ENCODE data around the gene RXYLT1.

RXYLT1 gene

DNA sequence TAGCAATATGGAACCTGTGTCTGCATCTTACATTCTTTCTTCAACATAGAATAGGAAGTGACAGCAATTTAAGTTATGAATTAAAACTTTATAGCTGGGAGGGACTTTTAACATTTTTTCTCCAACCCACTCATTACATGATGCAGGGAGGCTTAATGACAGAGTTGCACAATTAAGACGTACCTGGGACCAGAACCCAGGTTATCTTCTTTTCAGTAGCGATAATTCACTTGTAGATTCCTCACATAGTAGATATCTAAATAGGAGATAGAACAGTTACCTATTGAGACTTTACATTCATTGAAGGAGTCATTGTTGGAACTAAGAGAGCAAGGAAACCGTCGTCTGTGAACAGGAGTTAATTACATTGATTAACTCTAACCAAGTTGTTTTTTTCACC is 69.9 kb downstream of the RXYLT1 start:
- no peak for TF ChIP-seq FOXK2 (IDR thresholded peaks at IDR 0.05)
- CTCF ChIA-PET, result no interaction called here
- POLR2A ChIA-PET, result no interaction called here
- DNase-seq (ENCODE audit: extremely low spot score), result no peak

GRCh38 chr12:63853978-63854377 is 74.3 kb downstream of the RXYLT1 start:
- POLR2A ChIA-PET, result no interaction called here
- CTCF ChIA-PET, result no interaction called here
- no peak for TF ChIP-seq SUZ12 (IDR thresholded peaks at IDR 0.05)
- TF ChIP-seq ARNT (IDR thresholded peaks at IDR 0.05), result no peak
- TF ChIP-seq PKNOX1 (IDR thresholded peaks at IDR 0.05), result no peak
- no peak for TF ChIP-seq ELF4 (IDR thresholded peaks at IDR 0.05)
- DNase-seq (ENCODE audit: extremely low spot score), result no peak

DNA sequence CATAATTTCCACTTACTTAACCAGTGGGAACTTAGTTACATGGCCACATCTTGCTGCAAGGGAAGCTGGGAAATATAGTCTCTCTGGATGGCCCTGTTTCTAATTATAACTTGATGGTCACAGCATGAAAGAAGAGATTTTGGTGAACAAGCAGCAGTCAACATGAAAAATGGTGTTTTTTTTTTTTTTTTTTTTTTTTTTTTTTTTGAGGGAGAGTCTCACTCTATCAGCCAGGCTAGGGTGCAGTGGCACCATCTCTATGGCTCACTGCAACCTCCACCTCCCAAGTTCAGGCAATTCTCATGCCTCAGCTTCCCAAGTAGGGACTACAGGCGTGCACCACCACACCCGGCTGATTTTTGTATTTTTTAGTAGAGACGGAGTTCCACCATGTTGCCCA is 75.6 kb downstream of the RXYLT1 start:
- ChIA-PET POLR2A (no interaction called here), CTCF (interaction anchor here (1.1 kb wide), 1 partner anchor 10 kb away, joined by 4 read pairs; no protein-coding TSS in a partner anchor)
- TF ChIP-seq ZNF384 (IDR thresholded peaks at IDR 0.05), result peak; percentile 59; the same call in 1 of the 2 replicates
- no peak for TF ChIP-seq ELF4 (IDR thresholded peaks at IDR 0.05)
- no peak for TF ChIP-seq ARNT (IDR thresholded peaks at IDR 0.05)
- TF ChIP-seq FOXK2 (IDR thresholded peaks at IDR 0.05), result no peak
- DNase-seq (ENCODE audit: extremely low spot score), result no peak

GRCh38 chr12:63857771-63858670 is 78.3 kb downstream of the RXYLT1 start:
- POLR2A ChIA-PET, result no interaction called here
- TF ChIP-seq SP1 (IDR thresholded peaks at IDR 0.05), result no peak
- no peak for TF ChIP-seq LEF1 (IDR thresholded peaks at IDR 0.05; ENCODE audit: borderline replicate concordance)
- TF ChIP-seq BHLHE40 (IDR thresholded peaks at IDR 0.05; ENCODE audit: borderline replicate concordance), result no peak
- TF ChIP-seq SUZ12 (IDR thresholded peaks at IDR 0.05), result no peak
- DNase-seq (ENCODE audit: extremely low spot score), result no peak
- CTCF ChIA-PET, result no interaction called here

Measured in HEK293T (cell line).